GM12872 (cell line): ENCODE data around the gene CUX1.

Experiments
- TF ChIP-seq, protein P1 (sequence below): IDR thresholded peaks from 3 replicates; pipeline ENCODE4 v1.5.1; 2011; ENCODE audit warnings: low read depth, mild to moderate bottlenecking, low read length, moderate library complexity; ENCODE audit not compliant: insufficient read depth

Gene CUX1

DNA sequence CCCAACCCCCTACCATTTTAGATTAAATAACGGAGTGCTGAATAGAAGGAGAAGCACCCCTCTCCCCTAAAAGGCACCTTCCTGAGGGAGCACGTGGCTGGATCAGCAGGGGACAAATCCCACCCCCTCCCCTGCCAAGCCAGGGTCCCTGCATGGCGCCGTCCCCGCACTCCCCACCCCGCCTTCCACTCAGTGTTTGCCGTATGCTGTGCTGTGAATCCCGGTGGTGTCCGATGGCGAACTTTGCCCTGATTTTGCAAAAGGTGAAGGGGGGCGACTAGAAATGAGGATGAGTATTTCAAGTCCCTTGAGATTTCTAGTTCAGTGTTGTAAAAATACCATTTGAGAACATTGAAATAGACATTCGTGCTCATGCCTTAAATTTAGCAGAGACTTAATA is 385.8 kb downstream of the CUX1 start:
- TF ChIP-seq, protein P1, sequence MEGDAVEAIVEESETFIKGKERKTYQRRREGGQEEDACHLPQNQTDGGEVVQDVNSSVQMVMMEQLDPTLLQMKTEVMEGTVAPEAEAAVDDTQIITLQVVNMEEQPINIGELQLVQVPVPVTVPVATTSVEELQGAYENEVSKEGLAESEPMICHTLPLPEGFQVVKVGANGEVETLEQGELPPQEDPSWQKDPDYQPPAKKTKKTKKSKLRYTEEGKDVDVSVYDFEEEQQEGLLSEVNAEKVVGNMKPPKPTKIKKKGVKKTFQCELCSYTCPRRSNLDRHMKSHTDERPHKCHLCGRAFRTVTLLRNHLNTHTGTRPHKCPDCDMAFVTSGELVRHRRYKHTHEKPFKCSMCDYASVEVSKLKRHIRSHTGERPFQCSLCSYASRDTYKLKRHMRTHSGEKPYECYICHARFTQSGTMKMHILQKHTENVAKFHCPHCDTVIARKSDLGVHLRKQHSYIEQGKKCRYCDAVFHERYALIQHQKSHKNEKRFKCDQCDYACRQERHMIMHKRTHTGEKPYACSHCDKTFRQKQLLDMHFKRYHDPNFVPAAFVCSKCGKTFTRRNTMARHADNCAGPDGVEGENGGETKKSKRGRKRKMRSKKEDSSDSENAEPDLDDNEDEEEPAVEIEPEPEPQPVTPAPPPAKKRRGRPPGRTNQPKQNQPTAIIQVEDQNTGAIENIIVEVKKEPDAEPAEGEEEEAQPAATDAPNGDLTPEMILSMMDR, result no peak

DNA sequence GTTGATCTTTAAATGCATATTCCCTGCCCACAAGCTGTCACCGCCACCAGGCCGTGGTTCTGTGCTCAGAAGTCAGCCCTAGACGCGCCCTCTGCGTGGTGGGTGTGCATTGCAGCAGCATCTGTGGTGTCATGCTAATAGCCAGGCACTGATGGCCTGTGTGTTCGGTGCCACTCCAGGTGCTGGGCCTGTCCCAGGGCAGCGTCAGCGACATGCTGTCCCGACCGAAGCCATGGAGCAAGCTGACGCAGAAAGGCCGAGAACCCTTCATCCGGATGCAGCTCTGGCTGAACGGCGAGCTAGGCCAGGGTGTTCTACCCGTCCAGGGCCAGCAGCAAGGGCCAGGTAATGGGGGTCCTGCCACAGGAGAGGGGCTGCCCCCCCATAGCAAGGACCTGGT is 386.8 kb downstream of the CUX1 start:
- TF ChIP-seq, protein P1, result no peak

DNA sequence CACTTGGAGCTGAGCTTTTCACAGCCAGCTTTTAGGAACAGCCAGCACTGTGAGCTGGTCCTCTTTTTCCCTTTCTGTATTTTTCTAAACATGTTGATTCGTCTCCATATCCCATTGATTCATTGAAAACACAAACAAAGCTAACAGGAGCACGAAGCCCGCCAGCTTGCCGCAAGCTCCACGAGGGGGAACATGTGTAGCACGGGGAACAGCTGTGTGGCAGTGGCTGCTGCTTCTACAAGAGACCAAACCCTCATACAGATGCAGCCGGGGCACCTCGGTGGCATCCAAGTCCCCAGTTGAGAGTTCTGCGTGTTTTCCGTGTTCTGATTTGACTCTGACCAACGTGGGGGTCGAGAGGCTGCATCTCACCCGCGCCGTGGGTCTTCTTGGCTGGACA is 388.5 kb downstream of the CUX1 start:
- TF ChIP-seq, protein P1, result no peak

DNA sequence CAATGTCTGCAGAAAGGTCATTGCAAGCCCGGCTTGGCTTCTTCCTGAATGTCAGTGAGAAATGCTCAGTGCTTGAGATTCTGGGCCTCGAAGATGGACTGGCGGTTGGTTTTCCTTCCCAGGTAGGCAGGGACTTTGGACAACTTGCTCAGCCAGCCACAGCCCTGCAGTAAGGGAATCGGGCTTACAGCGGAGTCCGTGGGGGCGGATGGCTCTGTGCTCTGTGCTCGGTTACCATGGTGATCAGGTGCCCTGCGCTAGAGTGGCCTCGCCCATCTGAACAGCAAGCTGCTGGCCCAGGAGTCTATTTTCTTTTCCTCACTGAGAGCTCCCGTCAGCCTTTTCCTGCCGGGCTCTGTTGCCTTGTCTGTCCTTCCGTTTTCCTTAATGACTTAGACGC is 391.4 kb downstream of the CUX1 start:
- TF ChIP-seq, protein P1, result no peak

DNA sequence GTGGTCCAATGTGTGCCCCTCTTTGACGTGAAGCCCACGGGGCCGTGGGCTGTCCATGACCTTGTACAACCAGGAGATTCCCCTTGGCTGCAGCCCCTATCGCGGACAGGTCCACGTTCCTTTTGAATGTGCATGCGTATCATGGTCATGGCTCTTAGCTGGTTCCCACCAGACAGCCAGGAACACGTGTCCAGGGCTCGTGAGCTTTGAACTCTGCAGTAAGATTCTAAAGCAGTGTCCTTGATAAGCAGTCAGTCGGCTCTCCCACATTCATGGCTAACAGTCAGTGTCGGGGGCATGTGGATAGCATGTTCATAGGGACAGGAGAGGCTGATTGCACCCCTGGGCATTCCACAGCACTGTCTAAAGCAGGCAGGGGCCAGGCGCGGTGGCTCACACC is 393.4 kb downstream of the CUX1 start:
- TF ChIP-seq, protein P1, result no peak

DNA sequence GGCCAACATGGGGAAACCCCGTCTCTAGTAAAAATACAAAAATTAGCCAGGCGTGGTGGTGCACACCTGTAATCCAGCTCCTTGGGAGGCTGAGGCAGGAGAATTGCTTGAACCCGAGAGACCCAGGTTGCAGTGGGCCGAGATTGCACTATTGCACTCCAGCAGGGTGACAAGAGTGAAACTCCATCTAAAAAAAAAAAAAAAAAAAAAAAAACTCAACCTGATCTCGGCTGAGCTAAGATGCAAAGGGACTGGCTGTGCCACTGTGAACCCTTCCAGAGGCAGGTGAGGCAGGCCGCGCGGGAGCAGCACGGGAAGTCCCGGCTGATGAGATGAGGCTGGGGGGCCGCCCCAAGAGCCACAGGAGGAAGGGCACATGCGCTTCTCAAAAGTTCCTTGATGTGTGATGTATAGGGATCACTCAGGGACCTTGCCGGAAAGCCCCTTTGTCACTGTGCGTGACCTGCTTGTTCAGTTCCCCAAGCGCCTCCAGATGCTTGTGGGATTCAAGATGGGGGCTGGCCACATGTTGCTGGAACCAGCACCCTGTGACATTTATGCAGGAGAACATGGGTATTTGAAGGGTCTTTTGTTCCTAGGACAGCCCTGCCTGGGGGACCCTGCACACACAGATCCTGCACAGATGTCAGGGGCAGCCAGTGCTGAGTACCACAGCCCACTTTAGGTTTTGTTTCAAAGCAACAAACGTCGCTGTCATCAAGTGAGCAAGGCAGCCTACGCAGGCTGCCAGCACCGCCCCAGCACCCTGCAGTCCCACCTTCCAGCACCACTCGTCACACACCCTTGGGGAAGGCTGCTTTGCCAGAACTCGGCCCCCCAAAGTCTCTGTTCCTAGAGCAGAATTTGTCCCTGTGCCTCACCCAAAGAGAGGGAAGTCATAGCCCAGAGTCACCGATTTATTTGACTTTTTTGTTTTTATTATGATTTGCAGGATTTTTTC is 394.4 kb downstream of the CUX1 start:
- TF ChIP-seq, protein P1, result no peak

DNA sequence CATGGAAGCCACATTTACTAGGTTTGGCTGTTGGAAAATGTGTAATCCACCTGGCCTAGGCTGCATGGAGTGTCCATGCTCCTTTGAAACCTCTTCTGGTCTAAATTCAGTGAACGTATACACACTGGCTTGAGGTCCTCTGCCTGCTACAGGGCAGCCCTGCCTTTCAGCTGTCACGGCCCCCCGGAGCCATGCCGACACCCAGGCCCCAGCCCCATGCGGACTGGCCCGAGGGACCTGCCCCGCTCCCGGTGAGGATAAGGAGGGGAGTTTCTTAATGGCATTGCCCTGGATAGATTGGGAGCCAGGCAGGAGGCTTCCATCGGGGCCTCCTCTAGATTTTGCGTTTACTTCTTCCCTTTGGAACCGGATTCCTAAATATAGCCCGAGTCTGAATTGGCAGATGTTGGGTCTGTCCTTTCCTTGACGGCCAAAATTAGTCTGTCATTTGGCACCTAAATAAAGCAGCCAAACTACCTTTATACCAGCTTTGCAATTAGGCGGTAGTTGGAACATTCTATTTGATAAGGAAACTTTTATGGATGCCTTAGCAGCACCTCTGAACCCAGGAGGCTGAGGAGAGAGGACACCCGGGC is 397.1 kb downstream of the CUX1 start:
- TF ChIP-seq, protein P1, result no peak
